GM12875 (cell line): ENCODE results near the gene CPNE8.

ENCODE experiments used
- H3K4me3 ChIP-seq: one replicate; pipeline ENCODE4 v1.5.1; 2011; ENCODE audit warnings: low read depth, low read length, control low read depth
- TF ChIP-seq, protein P1 (sequence below): IDR thresholded peaks from 2 replicates; pipeline ENCODE4 v1.5.1; 2011; ENCODE audit warnings: low read depth, mild to moderate bottlenecking, control low read depth, inconsistent platforms, low read length, moderate library complexity, borderline replicate concordance; ENCODE audit not compliant: insufficient read depth

The CPNE8 gene

GRCh38 chr12:38607295-38607694, 298.1 kb downstream of the CPNE8 start:
- no peak overlapping the region for H3K4me3 ChIP-seq
- TF ChIP-seq, protein P1, sequence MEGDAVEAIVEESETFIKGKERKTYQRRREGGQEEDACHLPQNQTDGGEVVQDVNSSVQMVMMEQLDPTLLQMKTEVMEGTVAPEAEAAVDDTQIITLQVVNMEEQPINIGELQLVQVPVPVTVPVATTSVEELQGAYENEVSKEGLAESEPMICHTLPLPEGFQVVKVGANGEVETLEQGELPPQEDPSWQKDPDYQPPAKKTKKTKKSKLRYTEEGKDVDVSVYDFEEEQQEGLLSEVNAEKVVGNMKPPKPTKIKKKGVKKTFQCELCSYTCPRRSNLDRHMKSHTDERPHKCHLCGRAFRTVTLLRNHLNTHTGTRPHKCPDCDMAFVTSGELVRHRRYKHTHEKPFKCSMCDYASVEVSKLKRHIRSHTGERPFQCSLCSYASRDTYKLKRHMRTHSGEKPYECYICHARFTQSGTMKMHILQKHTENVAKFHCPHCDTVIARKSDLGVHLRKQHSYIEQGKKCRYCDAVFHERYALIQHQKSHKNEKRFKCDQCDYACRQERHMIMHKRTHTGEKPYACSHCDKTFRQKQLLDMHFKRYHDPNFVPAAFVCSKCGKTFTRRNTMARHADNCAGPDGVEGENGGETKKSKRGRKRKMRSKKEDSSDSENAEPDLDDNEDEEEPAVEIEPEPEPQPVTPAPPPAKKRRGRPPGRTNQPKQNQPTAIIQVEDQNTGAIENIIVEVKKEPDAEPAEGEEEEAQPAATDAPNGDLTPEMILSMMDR, result no peak
